Endothelial cell of umbilical vein (primary cell): Measurements from ENCODE around the gene ACVRL1.

Source experiments
- CTCF ChIP-seq, 2 donors: IDR thresholded peaks; 1 replicate in 1 of 2; 2 replicates in 1 of 2; pipeline ENCODE4 v1.5.1; 2011; ENCODE audit warnings: low read length in 2 of 2, mild to moderate bottlenecking in 2 of 2, moderate library complexity in 2 of 2, control low read depth in 1 of 2, inconsistent platforms in 1 of 2, low read depth in 1 of 2; ENCODE audit not compliant: insufficient read depth in 1 of 2; ENCODE audit errors: extremely low read depth in 1 of 2
- EZH2 ChIP-seq: IDR thresholded peaks from 2 replicates; pipeline ENCODE4 v1.6.1; 2012; ENCODE audit warnings: borderline replicate concordance, low read depth, mild to moderate bottlenecking, moderate library complexity, low read length, inconsistent platforms; ENCODE audit not compliant: severe bottlenecking
- FOS ChIP-seq: IDR thresholded peaks from 2 replicates; pipeline ENCODE4 v1.6.1; 2011; ENCODE audit warnings: mild to moderate bottlenecking, low read length, moderate library complexity, borderline replicate concordance; ENCODE audit not compliant: insufficient read depth
- POLR2A ChIP-seq: IDR thresholded peaks from 2 replicates; pipeline ENCODE4 v1.6.1; 2012; ENCODE audit warnings: low read depth, mild to moderate bottlenecking, control low read depth, low read length
- POLR2AphosphoS5 ChIP-seq: IDR thresholded peaks from 2 replicates; pipeline ENCODE4 v1.6.1; 2012; ENCODE audit warnings: low read depth, mild to moderate bottlenecking, control low read depth, low read length, moderate library complexity; ENCODE audit not compliant: insufficient read depth
- TF ChIP-seq, protein P1 (sequence below): IDR thresholded peaks from 2 replicates; pipeline ENCODE4 v1.6.1; 2011; ENCODE audit not compliant: insufficient read depth, insufficient read length

DNA sequence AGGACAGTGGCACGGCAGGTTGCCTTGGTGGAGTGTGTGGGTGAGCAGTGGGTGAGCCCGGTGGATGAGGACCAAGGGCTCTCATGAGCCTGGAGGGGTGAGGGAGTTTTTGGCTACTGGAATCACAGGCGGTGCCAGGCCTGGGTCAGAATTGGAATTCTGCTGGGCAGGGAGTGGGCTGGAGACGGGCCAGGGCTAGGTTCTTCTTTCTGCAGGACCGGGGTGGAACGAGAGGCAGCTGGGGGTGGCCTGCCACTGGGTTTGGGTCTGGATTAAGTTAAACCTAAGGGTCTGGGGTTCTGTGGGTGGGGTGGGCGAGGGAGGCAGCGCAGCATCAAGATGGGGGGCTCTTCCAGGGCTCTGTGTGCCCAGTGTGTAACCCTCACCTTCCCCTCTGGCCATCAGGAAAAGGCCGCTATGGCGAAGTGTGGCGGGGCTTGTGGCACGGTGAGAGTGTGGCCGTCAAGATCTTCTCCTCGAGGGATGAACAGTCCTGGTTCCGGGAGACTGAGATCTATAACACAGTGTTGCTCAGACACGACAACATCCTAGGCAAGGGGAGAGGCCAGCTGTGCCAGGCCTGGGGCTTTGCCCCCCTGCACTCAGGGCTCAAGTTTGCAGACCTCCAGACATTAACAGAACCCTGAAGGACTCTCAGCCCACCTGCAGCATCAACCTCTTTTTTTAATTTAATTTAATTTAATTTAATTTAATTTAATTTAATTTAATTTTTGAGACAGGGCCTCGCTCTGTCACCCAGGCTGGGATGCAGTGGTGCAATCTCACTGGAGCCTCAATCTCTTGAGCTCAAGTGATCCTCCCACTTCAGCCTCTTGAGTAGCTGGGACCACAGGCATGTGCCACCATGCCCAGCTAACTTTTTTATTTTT, 7.0 kb downstream of the ACVRL1 start:
- TF ChIP-seq CTCF (IDR thresholded peaks at IDR 0.05; ENCODE audit: extremely low read depth in 1 of 2, insufficient read depth in 1 of 2, low read depth in 1 of 2, low read length in 2 of 2) = no peak
- no peak for TF ChIP-seq EZH2
- TF ChIP-seq, protein P1, sequence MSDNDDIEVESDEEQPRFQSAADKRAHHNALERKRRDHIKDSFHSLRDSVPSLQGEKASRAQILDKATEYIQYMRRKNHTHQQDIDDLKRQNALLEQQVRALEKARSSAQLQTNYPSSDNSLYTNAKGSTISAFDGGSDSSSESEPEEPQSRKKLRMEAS = no peak
- no peak for TF ChIP-seq FOS
- TF ChIP-seq POLR2A = no peak
- TF ChIP-seq POLR2AphosphoS5 = no peak
